NB4 (cell line): ENCODE measurements around the gene FAM210B.

Experiments
- CTCF ChIP-seq: IDR thresholded peaks from one replicate; pipeline ENCODE4 v1.5.1; 2012; ENCODE audit warnings: low read depth, low read length
- MAX ChIP-seq: IDR thresholded peaks from 2 replicates; pipeline ENCODE4 v1.6.1; 2011; ENCODE audit warnings: low read depth, low read length
- POLR2A ChIP-seq: IDR thresholded peaks from 2 replicates; pipeline ENCODE4 v1.6.1; 2011; ENCODE audit warnings: mild to moderate bottlenecking; ENCODE audit not compliant: insufficient read length; ENCODE audit errors: extremely low read depth

GRCh38 chr20:56378386-56378785, 19.6 kb downstream of the FAM210B start:
- TF ChIP-seq CTCF (no peak), POLR2A (no peak), MAX (no peak)
